Measurements from ENCODE around the gene VCY1B.
"Not testable (repeated sequence)": the region's sequence is repeated elsewhere in the genome, so short reads cannot be mapped to it uniquely, and the experiment has no call there.

Gene VCY1B

DNA sequence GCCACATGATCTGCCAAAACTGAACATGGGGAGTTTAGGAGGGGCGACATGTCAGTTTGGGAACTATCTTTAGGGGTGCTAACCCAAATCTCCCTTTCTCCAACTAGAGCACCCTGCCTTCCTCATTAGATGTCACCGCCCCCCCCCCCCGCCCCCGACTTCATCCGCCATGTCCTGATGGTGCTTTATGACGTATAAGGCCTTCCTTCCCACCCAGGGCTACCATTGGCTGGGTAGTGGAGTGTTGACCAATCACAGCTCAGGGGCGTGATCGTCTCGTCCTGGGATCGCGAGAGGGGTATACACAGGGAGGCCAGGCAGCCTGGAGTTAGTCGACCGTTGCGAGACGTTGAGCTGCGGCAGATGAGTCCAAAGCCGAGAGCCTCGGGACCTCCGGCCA, at the start of gene VCY1B:
TSS of gene VCY1B (plus strand) at position 301 of the 400 bp plus-strand sequence. CDS start at position 364, 63 bp downstream.
- DNase-seq (ENCODE audit: low spot score), result not testable (repeated sequence)

- not testable (repeated sequence) for DNase-seq (ENCODE audit: low spot score)
Observed at GRCh38 chrY:14011916-14012315, 44.1 kb upstream of the VCY1B start.

GRCh38 chrY:14030395-14030794, 25.6 kb upstream of the VCY1B start:
- DNase-seq (ENCODE audit: low spot score), result not testable (repeated sequence)

- no peak for DNase-seq (ENCODE audit: low spot score)
Observed at GRCh38 chrY:14085877-14086276, 29.9 kb downstream of the VCY1B start.
